ENCODE measurements around the gene ATP1B3.

Gene ATP1B3

GRCh38 chr3:141915016-141915415 is 38.6 kb downstream of the ATP1B3 start:
- no peak overlapping the region for H3K27ac ChIP-seq (ENCODE audit: low read depth, low read length)
- no peaks in the 10 kb centered on the region for H3K9me3 ChIP-seq (ENCODE audit: control insufficient read depth, insufficient read depth, low read length)
- H3K27me3 ChIP-seq (ENCODE audit: control insufficient read depth, low read length) = no peaks in the 10 kb centered on the region
- no peaks in the 10 kb centered on the region for H4K20me1 ChIP-seq (ENCODE audit: control insufficient read depth, insufficient read depth, low read depth, low read length)
- H3F3A ChIP-seq (ENCODE audit: control insufficient read depth, insufficient read depth) = peaks cover 9% of the 10 kb centered on the region; the same call in 1 of the 2 replicates
- no peak overlapping the region for H3K4me3 ChIP-seq (ENCODE audit: low read length)
- H3K9me2 ChIP-seq (replicated peaks; ENCODE audit: control insufficient read depth, low read length) = no peaks in the 10 kb centered on the region
- H3K79me2 ChIP-seq (ENCODE audit: control insufficient read depth, low read length) = peaks cover 24% of the 10 kb centered on the region
- no peaks in the 10 kb centered on the region for H3K4me1 ChIP-seq (ENCODE audit: control insufficient read depth, low read length)
- no peak overlapping the region for H3K4me2 ChIP-seq (ENCODE audit: low read length)
- H3K36me3 ChIP-seq (ENCODE audit: control insufficient read depth, low read length) = peaks cover 88% of the 10 kb centered on the region
- TF ChIP-seq EZH2phosphoT487 (IDR thresholded peaks at IDR 0.05; ENCODE audit: borderline replicate concordance, low read length) = no peak
- TF ChIP-seq CTCF (IDR thresholded peaks at IDR 0.05; ENCODE audit: low read depth, low read length, poor library complexity, severe bottlenecking) = no peak

- Histone ChIP-seq H3K9me2 (replicated peaks; ENCODE audit: control insufficient read depth, low read length) (no peaks in the 10 kb centered on the region), H3K4me1 (ENCODE audit: control insufficient read depth, low read length) (no peaks in the 10 kb centered on the region), H3K79me2 (ENCODE audit: control insufficient read depth, low read length) (peaks cover 24% of the 10 kb centered on the region), H3K4me3 (ENCODE audit: low read length) (no peak overlapping the region), H3K27me3 (ENCODE audit: control insufficient read depth, low read length) (no peaks in the 10 kb centered on the region), H3K4me2 (ENCODE audit: low read length) (no peak overlapping the region), H3F3A (ENCODE audit: control insufficient read depth, insufficient read depth) (peaks cover 5% of the 10 kb centered on the region; the same call in 1 of the 2 replicates), H4K20me1 (ENCODE audit: control insufficient read depth, insufficient read depth, low read depth, low read length) (no peaks in the 10 kb centered on the region), H3K36me3 (ENCODE audit: control insufficient read depth, low read length) (peaks cover 93% of the 10 kb centered on the region), H3K9me3 (ENCODE audit: control insufficient read depth, insufficient read depth, low read length) (no peaks in the 10 kb centered on the region), H3K27ac (ENCODE audit: low read depth, low read length) (no peak overlapping the region)
- TF ChIP-seq CTCF (IDR thresholded peaks at IDR 0.05; ENCODE audit: low read depth, low read length, poor library complexity, severe bottlenecking) (no peak), EZH2phosphoT487 (IDR thresholded peaks at IDR 0.05; ENCODE audit: borderline replicate concordance, low read length) (no peak)
Observed at GRCh38 chr3:141915766-141916165, 39.3 kb downstream of the ATP1B3 start.

GRCh38 chr3:141920701-141921100 is 44.3 kb downstream of the ATP1B3 start:
- peaks cover 77% of the 10 kb centered on the region for H3K36me3 ChIP-seq (ENCODE audit: control insufficient read depth, low read length)
- H3K9me3 ChIP-seq (ENCODE audit: control insufficient read depth, insufficient read depth, low read length) = no peaks in the 10 kb centered on the region
- H3K4me2 ChIP-seq (ENCODE audit: low read length) = no peak overlapping the region

More at GRCh38 chr3:141920701-141921100, 44.3 kb downstream of the ATP1B3 start:
- Histone ChIP-seq H3K27ac (ENCODE audit: low read depth, low read length) (no peak overlapping the region), H3K27me3 (ENCODE audit: control insufficient read depth, low read length) (no peaks in the 10 kb centered on the region), H3K9me2 (replicated peaks; ENCODE audit: control insufficient read depth, low read length) (no peaks in the 10 kb centered on the region), H3K79me2 (ENCODE audit: control insufficient read depth, low read length) (peaks cover 2% of the 10 kb centered on the region; the same call in 1 of the 2 replicates), H4K20me1 (ENCODE audit: control insufficient read depth, insufficient read depth, low read depth, low read length) (no peaks in the 10 kb centered on the region), H3K4me3 (ENCODE audit: low read length) (no peak overlapping the region), H3F3A (ENCODE audit: control insufficient read depth, insufficient read depth) (peaks cover 9% of the 10 kb centered on the region; the same call in 1 of the 2 replicates), H3K4me1 (ENCODE audit: control insufficient read depth, low read length) (no peaks in the 10 kb centered on the region)
- TF ChIP-seq EZH2phosphoT487 (IDR thresholded peaks at IDR 0.05; ENCODE audit: borderline replicate concordance, low read length) = no peak
- TF ChIP-seq CTCF (IDR thresholded peaks at IDR 0.05; ENCODE audit: low read depth, low read length, poor library complexity, severe bottlenecking) = no peak
